Ovary (tissue), 3 donors: ENCODE data around the gene CACNA2D3.

Experiments used
- EP300 ChIP-seq: sonication (generic); formaldehyde crosslinking; IDR thresholded peaks from one replicate; pipeline ENCODE4 v1.6.1; 2017; ENCODE audit warnings: antibody characterized with exemption
- POLR2A ChIP-seq: fragments of 450-650 bp; IDR thresholded peaks from one replicate; pipeline ENCODE4 v1.6.1; 2017; ENCODE audit warnings: antibody characterized with exemption, mild to moderate bottlenecking, moderate library complexity
- TF ChIP-seq, protein P1 (sequence below), 3 donors: fragments of 450-650 bp in 2 of 3; fragments of 200-600 bp in 1 of 3; IDR thresholded peaks; one replicate each; pipeline versions ENCODE4 v1.5.1 to v1.8.0; 2016 to 2022; ENCODE audit warnings: antibody characterized with exemption in 3 of 3, mild to moderate bottlenecking in 1 of 3
- donor health status: DM: no; HTN: no; CAD: no.

DNA sequence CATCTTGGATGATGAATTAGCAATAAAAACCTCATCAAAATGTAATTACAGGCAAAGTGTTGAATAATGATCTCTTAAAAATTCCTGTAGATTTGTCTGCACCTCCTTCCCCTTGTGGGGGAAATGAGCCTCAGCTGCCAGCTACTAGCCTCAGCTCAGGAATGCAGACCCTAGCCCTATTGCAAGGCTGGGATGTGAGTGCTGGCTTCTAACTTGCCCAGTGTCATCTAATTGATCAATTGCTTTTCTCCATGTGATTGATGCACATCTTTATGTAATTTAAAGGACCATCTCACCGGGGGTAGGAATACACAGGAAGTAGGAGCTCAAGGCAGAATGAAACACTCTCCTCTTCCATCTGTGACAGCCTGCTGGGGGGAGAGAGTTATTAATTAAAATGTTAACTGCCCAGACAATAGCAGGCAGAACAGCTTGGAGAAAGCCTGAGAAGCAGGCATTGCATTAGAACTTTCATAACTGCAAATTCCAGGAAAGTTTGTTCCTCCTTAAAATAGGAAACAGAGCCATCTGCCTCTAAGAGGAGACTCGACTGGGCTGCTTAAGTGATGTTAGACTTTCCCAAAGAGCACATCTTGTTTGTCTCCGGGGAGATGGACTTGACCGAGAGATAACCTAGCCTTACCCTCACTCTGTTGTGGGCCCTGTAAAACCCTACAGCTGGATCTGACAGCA, 735.9 kb downstream of the CACNA2D3 start:
- TF ChIP-seq, protein P1, sequence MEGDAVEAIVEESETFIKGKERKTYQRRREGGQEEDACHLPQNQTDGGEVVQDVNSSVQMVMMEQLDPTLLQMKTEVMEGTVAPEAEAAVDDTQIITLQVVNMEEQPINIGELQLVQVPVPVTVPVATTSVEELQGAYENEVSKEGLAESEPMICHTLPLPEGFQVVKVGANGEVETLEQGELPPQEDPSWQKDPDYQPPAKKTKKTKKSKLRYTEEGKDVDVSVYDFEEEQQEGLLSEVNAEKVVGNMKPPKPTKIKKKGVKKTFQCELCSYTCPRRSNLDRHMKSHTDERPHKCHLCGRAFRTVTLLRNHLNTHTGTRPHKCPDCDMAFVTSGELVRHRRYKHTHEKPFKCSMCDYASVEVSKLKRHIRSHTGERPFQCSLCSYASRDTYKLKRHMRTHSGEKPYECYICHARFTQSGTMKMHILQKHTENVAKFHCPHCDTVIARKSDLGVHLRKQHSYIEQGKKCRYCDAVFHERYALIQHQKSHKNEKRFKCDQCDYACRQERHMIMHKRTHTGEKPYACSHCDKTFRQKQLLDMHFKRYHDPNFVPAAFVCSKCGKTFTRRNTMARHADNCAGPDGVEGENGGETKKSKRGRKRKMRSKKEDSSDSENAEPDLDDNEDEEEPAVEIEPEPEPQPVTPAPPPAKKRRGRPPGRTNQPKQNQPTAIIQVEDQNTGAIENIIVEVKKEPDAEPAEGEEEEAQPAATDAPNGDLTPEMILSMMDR (IDR thresholded peaks at IDR 0.05) = no peak
- TF ChIP-seq POLR2A (no peak), EP300 (no peak)
